ENCODE results near the gene ZNF512B. TPM values are rescaled to one million over a fixed set of nuclear protein-coding genes. Genes with fewer than 3 reads are reported as not detected.

The ZNF512B gene
- polyA plus RNA-seq, 1 donor from 2014 or later: 0.30 TPM

Other genes starting within 250 kb of the ZNF512B start
- 81.2 TPM for gene LIME1, start 233.3 kb downstream of the ZNF512B start, polyA plus RNA-seq
- 2.0 TPM for gene SLC2A4RG, start 230.2 kb downstream of the ZNF512B start, polyA plus RNA-seq
- 0.04 TPM for gene ZBTB46, start 138.7 kb downstream of the ZNF512B start, polyA plus RNA-seq
- 0.19 TPM for gene ABHD16B, start 108.4 kb downstream of the ZNF512B start, polyA plus RNA-seq
- gene TPD52L2, start 104.7 kb downstream of the ZNF512B start, polyA plus RNA-seq: 80.4 TPM
- gene DNAJC5, start 74.8 kb downstream of the ZNF512B start, polyA plus RNA-seq: 5.2 TPM
- 67.9 TPM for gene UCKL1, start 13.5 kb downstream of the ZNF512B start, polyA plus RNA-seq
- 9.5 TPM for gene SAMD10, start 9.7 kb upstream of the ZNF512B start, polyA plus RNA-seq
- gene PRPF6, start 11.2 kb upstream of the ZNF512B start, polyA plus RNA-seq: 106 TPM
- gene C20orf204, start 66.3 kb upstream of the ZNF512B start, polyA plus RNA-seq: not detected
- gene SOX18, start 79.7 kb upstream of the ZNF512B start, polyA plus RNA-seq: not detected
- gene TCEA2, start 93.3 kb upstream of the ZNF512B start, polyA plus RNA-seq: 41.3 TPM
- gene RGS19, start 109.6 kb upstream of the ZNF512B start, polyA plus RNA-seq: 202 TPM
- gene OPRL1, start 110.2 kb upstream of the ZNF512B start, polyA plus RNA-seq: 3.7 TPM
- 0.83 TPM for gene LKAAEAR1, start 114.5 kb upstream of the ZNF512B start, polyA plus RNA-seq
- not detected for gene NPBWR2, start 137.6 kb upstream of the ZNF512B start, polyA plus RNA-seq
- not detected for gene MYT1, start 194.5 kb upstream of the ZNF512B start, polyA plus RNA-seq